Hepatocyte (in vitro differentiated cells): ENCODE measurements around the gene YEATS2.

Source experiments
- CTCF ChIP-seq: fragments of 200-600 bp; sonication (generic); IDR thresholded peaks from 2 replicates; pipeline ENCODE4 v1.5.1; 2016; ENCODE audit warnings: antibody characterized with exemption, mild to moderate bottlenecking; ENCODE audit not compliant: poor library complexity
- EZH2 ChIP-seq: fragments of 200-600 bp; sonication (generic); IDR thresholded peaks from 2 replicates; pipeline ENCODE4 v1.6.1; 2016; ENCODE audit warnings: antibody characterized with exemption, mild to moderate bottlenecking, borderline replicate concordance

GRCh38 chr3:183833516-183833915 lies 135.9 kb downstream of the YEATS2 start:
- TF ChIP-seq CTCF (no peak), EZH2 (no peak)
